ENCODE measurements around the gene CDH16.

Gene CDH16

DNA sequence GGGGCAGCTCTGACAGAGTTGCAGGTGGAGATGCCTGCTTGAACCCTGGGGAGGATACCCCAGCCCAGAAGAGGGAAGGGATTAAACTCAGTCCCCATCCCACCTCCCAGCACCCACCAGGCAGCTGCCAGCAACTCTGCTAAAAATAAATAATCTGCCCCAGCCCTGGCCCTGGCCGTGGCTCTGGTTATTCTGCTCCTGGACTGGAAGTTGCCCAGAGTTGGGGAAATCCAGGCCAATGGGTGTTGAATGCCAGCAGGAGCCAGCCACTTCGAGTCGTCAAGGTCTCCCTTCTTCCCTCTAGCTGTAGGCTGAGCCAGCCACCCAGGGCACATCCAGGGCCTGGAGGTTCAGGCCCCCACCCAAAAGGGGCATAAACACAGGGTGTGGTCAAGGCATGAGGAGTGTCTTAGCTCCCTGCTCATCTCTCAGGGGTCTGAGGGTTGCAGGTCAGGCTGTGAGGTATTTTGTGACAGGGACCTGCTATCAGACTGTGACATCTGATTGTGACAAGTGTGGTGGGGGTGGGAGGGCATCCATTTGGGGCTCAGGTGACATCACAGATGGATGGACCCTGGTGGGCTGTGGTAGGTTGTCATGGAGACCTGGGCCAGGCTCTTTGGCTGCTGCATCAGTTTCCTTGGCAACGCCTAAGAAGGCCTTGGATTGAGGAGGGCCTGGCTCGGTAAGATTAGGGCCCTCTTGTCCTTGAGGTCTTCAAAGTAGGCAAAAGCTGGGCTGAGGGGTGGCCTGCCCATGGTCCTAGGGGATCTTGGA lies 7.7 kb upstream of the CDH16 start:
- Histone ChIP-seq H3K4me1 (ENCODE audit: control insufficient read depth in 1 of 2, insufficient read depth in 2 of 2, low read length in 2 of 2) (peaks cover 0 to 52% of the 10 kb centered on the region in 2 donors), H3K27me3 (ENCODE audit: low read depth, low read length) (peaks cover 7% of the 10 kb centered on the region), H3K4me3 (ENCODE audit: low read depth in 1 of 2, low read length in 2 of 2) (peak overlapping the region in 1 of 2 donors; percentile 77), H3K27ac (ENCODE audit: low read length) (peak overlapping the region; percentile 63), H3K36me3 (ENCODE audit: control insufficient read depth in 1 of 2, insufficient read depth in 2 of 2, low read length in 2 of 2) (no peaks in the 10 kb centered on the region), H3K9me3 (ENCODE audit: control insufficient read depth in 1 of 2, low read length in 2 of 2) (no peaks in the 10 kb centered on the region)

DNA sequence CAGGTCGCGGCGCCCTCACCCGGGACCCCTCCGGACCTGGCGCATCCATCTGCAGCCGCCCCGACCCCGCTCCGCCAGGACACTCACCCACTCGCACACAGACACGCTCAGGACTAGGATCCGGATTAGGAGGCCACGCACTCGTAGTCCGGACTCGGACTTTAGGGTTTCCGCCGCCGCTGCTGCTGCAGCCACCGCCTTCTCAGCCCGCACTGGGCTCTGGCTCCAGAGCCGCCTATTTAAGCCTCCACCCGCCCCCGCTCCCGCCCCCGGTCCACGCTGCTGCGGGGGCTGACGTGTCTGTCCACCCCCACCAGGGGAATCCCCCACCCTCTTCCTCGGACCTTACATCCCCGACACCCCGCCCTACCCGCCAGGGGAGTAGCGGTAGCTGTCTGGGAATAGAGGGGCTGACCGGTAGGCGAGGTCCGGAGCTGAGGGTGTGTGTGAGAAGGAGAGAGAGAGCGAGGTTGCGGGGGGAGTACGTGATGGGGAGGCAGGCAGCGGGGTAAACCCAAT lies 6.7 kb upstream of the CDH16 start, which contains the start of gene RRAD:
Gene RRAD (minus strand): TSS at position 214 of the 519 bp plus-strand sequence. CDS start 356 bp downstream, outside the sequence.
- Histone ChIP-seq H3K4me1 (ENCODE audit: control insufficient read depth in 1 of 2, insufficient read depth in 2 of 2, low read length in 2 of 2) (peaks cover 0 to 58% of the 10 kb centered on the region in 2 donors), H3K4me3 (ENCODE audit: low read depth in 1 of 2, low read length in 2 of 2) (peak within 1 kb of the TSS; percentile 33 to 77), H3K27me3 (ENCODE audit: low read depth, low read length) (peaks cover 7% of the 10 kb centered on the region), H3K9me3 (ENCODE audit: control insufficient read depth in 1 of 2, low read length in 2 of 2) (no peaks in the 10 kb centered on the region), H3K36me3 (ENCODE audit: control insufficient read depth in 1 of 2, insufficient read depth in 2 of 2, low read length in 2 of 2) (no peaks in the 10 kb centered on the region), H3K27ac (ENCODE audit: low read length) (peak within 1 kb of the TSS; percentile 63)

DNA sequence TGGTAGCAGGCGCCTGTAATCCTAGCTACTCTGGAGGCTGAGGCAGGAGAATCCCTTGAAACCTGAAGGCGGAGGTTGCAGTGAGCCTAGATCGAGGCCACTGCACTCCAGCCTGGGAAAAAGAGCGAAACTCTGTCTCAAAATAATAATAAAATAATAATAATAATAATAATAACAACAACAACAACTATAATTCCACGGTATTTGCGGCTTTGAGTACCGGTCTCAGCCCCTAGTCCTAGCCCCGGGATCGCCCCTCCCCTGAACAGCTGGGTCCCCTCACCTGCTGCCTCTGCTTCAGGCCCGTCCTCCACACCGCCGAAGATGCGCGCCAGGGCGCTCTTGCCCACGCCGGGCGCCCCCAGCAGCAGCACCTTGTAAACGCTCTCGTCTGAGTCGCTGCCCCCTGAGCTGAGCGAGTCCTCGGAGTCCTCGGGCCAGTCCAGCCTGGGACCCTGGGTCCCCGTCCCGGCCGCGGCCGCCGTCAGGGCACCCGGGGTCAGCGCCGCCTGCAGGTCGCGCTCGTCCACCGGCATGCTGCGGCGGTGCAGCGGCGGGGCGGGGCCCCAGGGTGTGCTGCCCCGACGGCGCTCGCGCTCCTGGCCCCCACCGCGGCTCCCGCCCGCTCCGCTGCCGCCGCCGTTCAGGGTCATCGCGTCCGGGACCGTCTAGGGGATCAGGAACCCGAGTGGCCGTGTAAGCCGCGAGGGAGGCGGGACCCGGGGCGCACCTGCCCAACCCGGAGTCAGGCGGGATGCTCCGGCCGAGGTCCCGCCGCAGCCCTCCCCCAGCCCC lies 6.0 kb upstream of the CDH16 start:
- H3K4me1 ChIP-seq (ENCODE audit: control insufficient read depth in 1 of 2, insufficient read depth in 2 of 2, low read length in 2 of 2): peaks cover 0 to 58% of the 10 kb centered on the region in 2 donors
- peaks cover 7% of the 10 kb centered on the region for H3K27me3 ChIP-seq (ENCODE audit: low read depth, low read length)
- H3K36me3 ChIP-seq (ENCODE audit: control insufficient read depth in 1 of 2, insufficient read depth in 2 of 2, low read length in 2 of 2): no peaks in the 10 kb centered on the region
- H3K9me3 ChIP-seq (ENCODE audit: control insufficient read depth in 1 of 2, low read length in 2 of 2): no peaks in the 10 kb centered on the region
- H3K27ac ChIP-seq (ENCODE audit: low read length): no peak overlapping the region
- H3K4me3 ChIP-seq (ENCODE audit: low read depth in 1 of 2, low read length in 2 of 2): peak overlapping the region; percentile 16 to 77

DNA sequence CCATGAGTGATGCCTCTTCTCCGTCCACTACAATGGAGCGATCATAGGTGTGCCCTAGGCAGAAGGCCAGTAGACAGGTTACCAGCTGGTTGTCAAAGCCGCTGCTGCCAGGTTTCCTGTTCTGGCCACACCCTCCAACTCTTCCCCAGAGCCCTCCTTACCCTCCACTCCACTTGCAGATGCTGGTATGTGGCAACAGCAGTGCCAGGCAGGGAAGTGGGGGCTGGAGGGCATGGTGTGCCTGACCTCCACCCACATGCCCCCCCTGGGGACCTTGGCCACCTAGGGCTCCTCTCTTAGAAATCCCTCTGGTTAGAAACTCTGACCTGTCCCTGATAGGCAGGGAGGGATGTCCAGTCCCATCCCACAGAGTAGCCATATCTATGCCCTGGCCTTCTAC lies 5.2 kb upstream of the CDH16 start:
- Histone ChIP-seq H3K4me1 (ENCODE audit: control insufficient read depth in 1 of 2, insufficient read depth in 2 of 2, low read length in 2 of 2) (peaks cover 0 to 64% of the 10 kb centered on the region in 2 donors), H3K9me3 (ENCODE audit: control insufficient read depth in 1 of 2, low read length in 2 of 2) (no peaks in the 10 kb centered on the region), H3K27ac (ENCODE audit: low read length) (no peak overlapping the region), H3K4me3 (ENCODE audit: low read depth in 1 of 2, low read length in 2 of 2) (peak overlapping the region in 1 of 2 donors; percentile 39), H3K36me3 (ENCODE audit: control insufficient read depth in 1 of 2, insufficient read depth in 2 of 2, low read length in 2 of 2) (no peaks in the 10 kb centered on the region), H3K27me3 (ENCODE audit: low read depth, low read length) (peaks cover 7% of the 10 kb centered on the region)

DNA sequence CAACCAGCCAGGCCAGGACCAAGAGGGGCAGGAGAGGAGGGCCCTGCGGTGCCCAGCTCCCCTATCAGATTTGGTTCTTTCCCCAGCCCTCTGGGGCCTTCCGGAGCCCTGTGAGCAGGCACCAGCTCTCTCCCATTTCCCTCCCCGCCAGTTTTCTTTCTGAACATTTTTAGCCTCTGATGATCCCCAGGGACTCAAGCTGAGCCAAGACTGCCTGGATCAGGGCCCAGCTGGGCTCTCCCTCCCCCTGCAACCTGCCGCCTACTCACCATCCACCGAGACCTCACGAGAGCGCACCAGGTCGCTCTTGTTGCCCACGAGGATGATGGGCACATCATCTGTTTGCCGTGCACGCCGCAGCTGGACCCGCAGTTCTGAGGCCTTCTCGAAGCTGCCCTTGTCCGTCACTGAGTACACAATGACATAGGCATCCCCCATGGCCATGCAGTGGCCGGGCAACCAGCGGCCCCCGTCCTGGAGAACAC lies 4.6 kb upstream of the CDH16 start:
- peaks cover 7% of the 10 kb centered on the region for H3K27me3 ChIP-seq (ENCODE audit: low read depth, low read length)
- peaks cover 0 to 64% of the 10 kb centered on the region in 2 donors for H3K4me1 ChIP-seq (ENCODE audit: control insufficient read depth in 1 of 2, insufficient read depth in 2 of 2, low read length in 2 of 2)

DNA sequence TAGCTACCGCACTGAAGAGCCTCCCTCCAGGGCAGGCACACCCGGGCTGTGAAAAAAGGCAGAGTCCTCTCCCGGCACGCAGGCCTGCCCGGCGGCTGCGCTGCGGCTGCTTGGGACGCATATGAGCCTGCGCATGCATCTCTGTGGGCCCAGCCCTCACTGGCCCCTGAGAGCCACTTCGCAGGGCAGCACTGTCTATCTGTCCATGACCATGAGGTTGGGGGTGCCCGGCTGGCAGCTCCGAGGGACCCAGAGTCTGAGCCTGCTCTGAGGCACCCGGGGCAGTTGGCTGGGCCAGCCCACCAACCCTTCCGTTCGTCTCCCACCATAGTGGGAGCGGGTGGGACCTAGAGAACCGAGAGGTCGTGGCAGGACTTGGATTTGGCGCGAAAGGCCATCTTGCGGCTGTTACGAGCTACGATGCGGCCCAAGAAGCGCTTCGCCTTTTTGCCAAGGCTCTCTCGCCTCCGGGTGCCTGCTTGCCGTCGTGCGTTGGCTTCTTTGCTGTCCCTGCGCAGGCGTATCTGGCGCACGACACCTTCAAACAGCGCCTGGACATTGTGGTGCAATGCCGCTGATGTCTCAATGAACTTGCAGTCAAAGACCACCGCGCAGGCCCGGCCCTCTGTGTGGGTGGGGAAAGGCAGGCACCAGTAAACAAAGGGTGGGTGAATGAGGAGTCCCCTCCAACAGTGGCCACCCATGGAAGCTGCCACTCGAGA lies 3.2 kb upstream of the CDH16 start:
- no peak overlapping the region for H3K4me3 ChIP-seq (ENCODE audit: low read depth in 1 of 2, low read length in 2 of 2)
- H3K4me1 ChIP-seq (ENCODE audit: control insufficient read depth in 1 of 2, insufficient read depth in 2 of 2, low read length in 2 of 2): peaks cover 0 to 54% of the 10 kb centered on the region in 2 donors
- peaks cover 7% of the 10 kb centered on the region for H3K27me3 ChIP-seq (ENCODE audit: low read depth, low read length)
- H3K36me3 ChIP-seq (ENCODE audit: control insufficient read depth in 1 of 2, insufficient read depth in 2 of 2, low read length in 2 of 2): no peaks in the 10 kb centered on the region
- no peak overlapping the region for H3K27ac ChIP-seq (ENCODE audit: low read length)
- H3K9me3 ChIP-seq (ENCODE audit: control insufficient read depth in 1 of 2, low read length in 2 of 2): no peaks in the 10 kb centered on the region

More for the DNA sequence above, 4.6 kb upstream of the CDH16 start:
- peak overlapping the region; percentile 31 for H3K27ac ChIP-seq (ENCODE audit: low read length)
- H3K4me3 ChIP-seq (ENCODE audit: low read depth in 1 of 2, low read length in 2 of 2): peak overlapping the region in 1 of 2 donors; percentile 39
- H3K36me3 ChIP-seq (ENCODE audit: control insufficient read depth in 1 of 2, insufficient read depth in 2 of 2, low read length in 2 of 2): no peaks in the 10 kb centered on the region
- no peaks in the 10 kb centered on the region for H3K9me3 ChIP-seq (ENCODE audit: control insufficient read depth in 1 of 2, low read length in 2 of 2)

DNA sequence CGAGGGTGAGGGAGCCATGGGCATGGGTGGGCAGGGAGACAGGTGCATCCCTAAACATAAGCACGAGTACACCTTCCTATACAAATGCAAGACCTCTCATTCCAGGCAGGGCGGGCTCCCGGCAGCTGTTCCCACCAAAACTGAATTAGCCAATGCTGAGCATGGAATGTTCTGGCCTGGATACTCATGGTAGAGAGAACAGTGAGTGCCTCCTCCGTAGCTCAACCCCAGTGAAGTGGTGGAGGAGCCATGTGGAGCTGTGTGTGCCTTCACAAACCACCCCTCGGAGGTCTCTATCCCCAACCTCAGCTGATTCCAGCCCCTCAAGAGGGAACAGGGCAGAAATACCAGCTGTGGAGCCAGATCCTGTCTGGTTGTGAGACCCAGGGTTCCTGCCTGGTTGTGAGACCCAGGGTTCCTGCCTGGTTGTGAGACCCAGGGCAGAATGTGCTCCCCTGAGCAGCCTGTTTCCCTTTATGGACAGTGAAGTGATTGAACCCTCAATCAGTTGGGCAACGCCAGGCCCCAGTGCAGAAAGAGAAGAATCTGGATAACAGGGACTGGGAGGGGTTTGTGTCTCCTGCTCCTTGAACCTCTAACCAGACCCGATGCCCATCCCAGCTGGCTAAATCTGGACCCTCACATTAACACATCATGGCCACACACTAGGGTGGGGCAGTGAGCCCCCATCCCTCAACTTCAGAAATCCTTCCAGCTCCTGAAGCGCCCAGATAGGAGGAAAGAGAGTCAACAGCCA lies 2.4 kb upstream of the CDH16 start:
- H3K9me3 ChIP-seq (ENCODE audit: control insufficient read depth in 1 of 2, low read length in 2 of 2): no peaks in the 10 kb centered on the region
- H3K4me3 ChIP-seq (ENCODE audit: low read depth in 1 of 2, low read length in 2 of 2): no peak overlapping the region
- no peak overlapping the region for H3K27ac ChIP-seq (ENCODE audit: low read length)
- H3K4me1 ChIP-seq (ENCODE audit: control insufficient read depth in 1 of 2, insufficient read depth in 2 of 2, low read length in 2 of 2): peaks cover 0 to 49% of the 10 kb centered on the region in 2 donors
- no peaks in the 10 kb centered on the region for H3K36me3 ChIP-seq (ENCODE audit: control insufficient read depth in 1 of 2, insufficient read depth in 2 of 2, low read length in 2 of 2)
- peaks cover 7% of the 10 kb centered on the region for H3K27me3 ChIP-seq (ENCODE audit: low read depth, low read length)

DNA sequence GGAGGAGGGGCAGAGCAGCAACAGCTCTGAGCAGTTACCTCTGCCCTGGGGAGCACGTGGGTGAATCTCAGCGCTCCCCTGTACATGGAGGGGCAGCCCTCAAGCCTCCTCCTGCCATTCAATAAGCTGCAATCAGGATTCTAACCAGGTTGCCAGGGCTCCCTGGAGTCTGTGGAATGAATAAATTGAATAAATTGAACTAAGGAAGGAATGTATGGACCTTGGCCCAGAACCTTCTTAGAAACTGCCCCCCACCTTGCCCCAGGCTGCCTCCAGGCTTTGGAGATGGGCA lies 1.6 kb upstream of the CDH16 start:
- no peaks in the 10 kb centered on the region for H3K9me3 ChIP-seq (ENCODE audit: control insufficient read depth in 1 of 2, low read length in 2 of 2)
- H3K27me3 ChIP-seq (ENCODE audit: low read depth, low read length): no peaks in the 10 kb centered on the region
- H3K4me1 ChIP-seq (ENCODE audit: control insufficient read depth in 1 of 2, insufficient read depth in 2 of 2, low read length in 2 of 2): peaks cover 0 to 41% of the 10 kb centered on the region in 2 donors
- H3K36me3 ChIP-seq (ENCODE audit: control insufficient read depth in 1 of 2, insufficient read depth in 2 of 2, low read length in 2 of 2): no peaks in the 10 kb centered on the region
- H3K27ac ChIP-seq (ENCODE audit: low read length): no peak overlapping the region
- H3K4me3 ChIP-seq (ENCODE audit: low read depth in 1 of 2, low read length in 2 of 2): no peak overlapping the region

DNA sequence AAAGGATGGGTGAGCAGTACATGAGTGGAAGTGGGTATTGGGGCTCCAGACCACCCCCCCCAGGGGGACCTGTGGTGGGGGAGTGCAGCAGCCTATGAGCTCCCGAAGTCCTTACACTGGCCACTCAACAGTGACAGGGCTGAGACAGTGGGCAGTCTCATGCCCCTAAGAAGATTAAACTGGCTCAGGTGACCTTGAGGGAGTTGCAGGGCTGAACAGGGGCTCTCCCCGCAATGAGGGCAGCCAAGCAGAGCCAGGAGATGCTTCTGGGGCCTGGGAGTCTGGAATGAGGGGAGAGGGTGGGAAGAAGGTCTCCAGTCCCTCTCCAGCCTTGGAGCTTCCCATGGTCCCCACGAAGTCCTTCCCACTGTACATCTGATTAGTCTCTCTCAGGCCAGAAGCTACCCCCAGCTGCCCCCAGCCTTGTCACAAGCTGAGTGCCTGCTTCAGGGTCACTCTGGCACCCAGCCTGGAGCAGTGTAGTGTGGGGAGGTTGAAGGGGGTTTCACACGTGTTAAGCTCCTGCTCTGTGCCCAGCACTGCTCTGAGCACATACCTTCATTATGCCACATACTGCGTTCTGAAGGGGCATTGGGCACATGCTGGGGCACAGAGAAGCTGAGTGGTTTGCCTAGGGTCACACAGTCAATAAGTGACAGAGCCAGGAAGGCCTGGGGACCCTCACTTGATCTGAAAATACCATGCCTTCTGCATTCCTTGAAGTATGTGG lies 1.0 kb upstream of the CDH16 start:
- Histone ChIP-seq H3K4me3 (ENCODE audit: low read depth in 1 of 2, low read length in 2 of 2) (no peak overlapping the region), H3K27ac (ENCODE audit: low read length) (no peak overlapping the region), H3K36me3 (ENCODE audit: control insufficient read depth in 1 of 2, insufficient read depth in 2 of 2, low read length in 2 of 2) (no peaks in the 10 kb centered on the region), H3K9me3 (ENCODE audit: control insufficient read depth in 1 of 2, low read length in 2 of 2) (no peaks in the 10 kb centered on the region), H3K4me1 (ENCODE audit: control insufficient read depth in 1 of 2, insufficient read depth in 2 of 2, low read length in 2 of 2) (peaks cover 0 to 39% of the 10 kb centered on the region in 2 donors), H3K27me3 (ENCODE audit: low read depth, low read length) (no peaks in the 10 kb centered on the region)

DNA sequence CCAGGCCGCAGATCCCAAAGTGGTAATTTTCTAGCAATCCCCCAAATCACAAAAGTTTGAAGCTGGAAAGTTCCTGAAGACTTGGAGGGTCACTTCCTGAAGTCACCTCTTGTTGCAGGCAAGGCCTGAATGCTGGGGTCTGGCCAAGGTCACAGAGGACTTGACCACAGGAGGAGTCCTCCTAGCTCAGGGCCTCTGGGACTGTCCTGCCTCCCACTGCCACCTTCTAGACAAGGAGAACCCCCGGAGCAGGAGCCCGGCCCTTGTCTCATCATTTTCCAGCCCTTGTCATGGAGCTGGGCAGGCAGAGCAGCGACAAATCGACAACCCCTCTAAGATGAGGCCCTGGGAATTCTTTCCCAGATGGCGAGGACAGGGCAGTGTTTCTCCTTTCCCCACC lies 330 bp downstream of the CDH16 start:
- no peak overlapping the region for H3K27ac ChIP-seq (ENCODE audit: low read length)

More for the DNA sequence above, 330 bp downstream of the CDH16 start:
- H3K4me3 ChIP-seq (ENCODE audit: low read depth in 1 of 2, low read length in 2 of 2): no peak overlapping the region
- no peaks in the 10 kb centered on the region for H3K27me3 ChIP-seq (ENCODE audit: low read depth, low read length)
- H3K9me3 ChIP-seq (ENCODE audit: control insufficient read depth in 1 of 2, low read length in 2 of 2): no peaks in the 10 kb centered on the region
- H3K4me1 ChIP-seq (ENCODE audit: control insufficient read depth in 1 of 2, insufficient read depth in 2 of 2, low read length in 2 of 2): peaks cover 0 to 28% of the 10 kb centered on the region in 2 donors
- no peaks in the 10 kb centered on the region for H3K36me3 ChIP-seq (ENCODE audit: control insufficient read depth in 1 of 2, insufficient read depth in 2 of 2, low read length in 2 of 2)

Data from muscle layer of duodenum (tissue), 2 donors.